Measurements from ENCODE around the gene THSD4. TPM values are rescaled to one million over a fixed set of nuclear protein-coding genes. Genes with fewer than 3 reads are reported as not detected.

Gene THSD4
- total RNA-seq, 1 donor from 2014 or later: 66.8 TPM

GRCh38 chr15:71781965-71782265 is 666.6 kb downstream of the THSD4 start:
- Histone ChIP-seq H3K4me1 (no peaks in the 10 kb centered on the region), H3K9me3 (no peaks in the 10 kb centered on the region), H3K27ac (no peak overlapping the region), H3K4me3 (no peak overlapping the region), H3K27me3 (no peaks in the 10 kb centered on the region), H3K36me3 (no peaks in the 10 kb centered on the region)
- intact Hi-C loops (cut with DNase I): no loop called here
- TF ChIP-seq POLR2AphosphoS5 (IDR thresholded peaks at IDR 0.05; ENCODE audit: insufficient read depth in 1 of 2, low read depth in 1 of 2): no peak
- TF ChIP-seq, protein P1, sequence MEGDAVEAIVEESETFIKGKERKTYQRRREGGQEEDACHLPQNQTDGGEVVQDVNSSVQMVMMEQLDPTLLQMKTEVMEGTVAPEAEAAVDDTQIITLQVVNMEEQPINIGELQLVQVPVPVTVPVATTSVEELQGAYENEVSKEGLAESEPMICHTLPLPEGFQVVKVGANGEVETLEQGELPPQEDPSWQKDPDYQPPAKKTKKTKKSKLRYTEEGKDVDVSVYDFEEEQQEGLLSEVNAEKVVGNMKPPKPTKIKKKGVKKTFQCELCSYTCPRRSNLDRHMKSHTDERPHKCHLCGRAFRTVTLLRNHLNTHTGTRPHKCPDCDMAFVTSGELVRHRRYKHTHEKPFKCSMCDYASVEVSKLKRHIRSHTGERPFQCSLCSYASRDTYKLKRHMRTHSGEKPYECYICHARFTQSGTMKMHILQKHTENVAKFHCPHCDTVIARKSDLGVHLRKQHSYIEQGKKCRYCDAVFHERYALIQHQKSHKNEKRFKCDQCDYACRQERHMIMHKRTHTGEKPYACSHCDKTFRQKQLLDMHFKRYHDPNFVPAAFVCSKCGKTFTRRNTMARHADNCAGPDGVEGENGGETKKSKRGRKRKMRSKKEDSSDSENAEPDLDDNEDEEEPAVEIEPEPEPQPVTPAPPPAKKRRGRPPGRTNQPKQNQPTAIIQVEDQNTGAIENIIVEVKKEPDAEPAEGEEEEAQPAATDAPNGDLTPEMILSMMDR (IDR thresholded peaks at IDR 0.05): no peak
- TF ChIP-seq POLR2A (IDR thresholded peaks at IDR 0.05): no peak
- DNase-seq (ENCODE audit: extremely low spot score in 2 of 2): no peak

GRCh38 chr15:71782422-71783165 is 667.3 kb downstream of the THSD4 start:
- TF ChIP-seq POLR2AphosphoS5 (IDR thresholded peaks at IDR 0.05; ENCODE audit: insufficient read depth in 1 of 2, low read depth in 1 of 2) (no peak), POLR2A (IDR thresholded peaks at IDR 0.05) (no peak)
- TF ChIP-seq, protein P1 (IDR thresholded peaks at IDR 0.05): no peak
- Histone ChIP-seq H3K36me3 (no peaks in the 10 kb centered on the region), H3K4me3 (no peak overlapping the region), H3K27ac (no peak overlapping the region), H3K4me1 (no peaks in the 10 kb centered on the region), H3K9me3 (no peaks in the 10 kb centered on the region), H3K27me3 (no peaks in the 10 kb centered on the region)
- intact Hi-C loops (cut with DNase I): no loop called here
- DNase-seq (ENCODE audit: extremely low spot score in 2 of 2): no peak

DNA sequence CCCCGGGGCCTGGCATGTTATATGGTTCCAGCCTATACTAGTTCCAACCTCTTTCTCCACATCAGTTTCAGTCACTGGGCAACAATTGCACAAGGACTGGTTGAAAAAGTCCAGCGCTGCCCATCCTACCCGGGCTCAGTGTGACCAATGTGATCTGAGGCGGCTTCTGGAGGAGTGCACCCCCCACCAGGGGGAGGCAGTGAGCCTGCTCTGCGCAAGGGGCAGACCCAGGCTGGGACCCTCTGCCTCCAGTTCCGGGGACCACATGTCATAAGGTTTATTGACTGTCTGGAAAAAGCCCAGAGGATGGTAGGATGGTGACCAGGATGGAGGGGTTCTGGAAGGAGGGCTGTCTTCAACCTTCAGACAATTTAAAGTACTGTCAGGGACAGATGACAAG is 669.4 kb downstream of the THSD4 start:
- intact Hi-C loops (cut with DNase I): no loop called here
- no peaks in the 10 kb centered on the region for H3K4me1 ChIP-seq
- H3K27ac ChIP-seq: no peak overlapping the region
- DNase-seq (ENCODE audit: extremely low spot score in 2 of 2): no peak
- H3K36me3 ChIP-seq: no peaks in the 10 kb centered on the region
- no peak for TF ChIP-seq POLR2AphosphoS5 (IDR thresholded peaks at IDR 0.05; ENCODE audit: insufficient read depth in 1 of 2, low read depth in 1 of 2)
- TF ChIP-seq, protein P1 (IDR thresholded peaks at IDR 0.05): no peak
- TF ChIP-seq POLR2A (IDR thresholded peaks at IDR 0.05): no peak
- H3K4me3 ChIP-seq: no peak overlapping the region
- H3K9me3 ChIP-seq: no peaks in the 10 kb centered on the region
- no peaks in the 10 kb centered on the region for H3K27me3 ChIP-seq

DNA sequence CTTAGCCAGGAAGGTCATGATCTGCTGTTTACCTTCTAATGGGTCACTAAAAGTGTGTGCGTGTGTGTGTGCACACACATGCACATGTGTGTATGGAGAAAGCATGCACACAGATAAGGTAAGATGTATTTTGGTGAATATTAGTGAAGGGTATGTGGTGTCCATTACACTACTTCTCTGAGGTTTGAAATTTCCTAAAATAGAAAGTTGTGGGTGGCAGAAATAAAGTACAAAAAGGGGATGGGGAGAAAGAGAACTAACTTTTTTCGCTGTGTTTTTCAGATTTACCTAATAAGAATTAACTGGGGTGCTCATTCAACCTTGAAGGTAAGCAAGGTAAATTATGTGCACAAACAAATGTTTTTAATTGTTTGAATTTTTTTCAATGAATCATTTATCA is 670.7 kb downstream of the THSD4 start:
- H3K4me3 ChIP-seq: no peak overlapping the region
- H3K36me3 ChIP-seq: no peaks in the 10 kb centered on the region
- H3K9me3 ChIP-seq: no peaks in the 10 kb centered on the region
- TF ChIP-seq POLR2A (IDR thresholded peaks at IDR 0.05): no peak
- TF ChIP-seq, protein P1 (IDR thresholded peaks at IDR 0.05): no peak
- no peak for TF ChIP-seq POLR2AphosphoS5 (IDR thresholded peaks at IDR 0.05; ENCODE audit: insufficient read depth in 1 of 2, low read depth in 1 of 2)
- H3K27ac ChIP-seq: no peak overlapping the region
- H3K4me1 ChIP-seq: no peaks in the 10 kb centered on the region
- no peak for DNase-seq (ENCODE audit: extremely low spot score in 2 of 2)
- no peaks in the 10 kb centered on the region for H3K27me3 ChIP-seq
- intact Hi-C loops (cut with DNase I): no loop called here

DNA sequence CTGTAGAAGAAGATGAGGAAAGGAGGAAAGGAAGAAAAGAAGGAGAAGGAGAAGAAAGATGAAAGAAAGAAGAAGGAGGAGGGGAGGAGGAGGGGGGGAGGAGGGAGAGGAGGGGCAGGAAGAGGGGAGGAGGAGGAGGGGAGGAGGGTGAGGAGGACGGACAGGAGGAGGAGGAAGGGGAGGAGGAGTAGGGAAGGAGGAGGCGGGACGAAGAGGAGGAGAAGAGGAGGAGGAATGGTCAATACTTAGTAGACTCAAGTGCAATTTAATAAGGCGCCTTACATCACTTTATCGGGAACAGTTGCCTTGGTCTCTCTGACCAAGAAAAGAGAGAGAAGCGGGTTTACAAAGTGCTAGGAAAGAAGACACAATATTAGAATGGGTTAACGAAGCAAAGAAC is 671.4 kb downstream of the THSD4 start:
- intact Hi-C loops (cut with DNase I): no loop called here
- H3K36me3 ChIP-seq: no peaks in the 10 kb centered on the region
- H3K27me3 ChIP-seq: no peaks in the 10 kb centered on the region
- no peaks in the 10 kb centered on the region for H3K9me3 ChIP-seq
- TF ChIP-seq, protein P1 (IDR thresholded peaks at IDR 0.05): no peak
- TF ChIP-seq POLR2A (IDR thresholded peaks at IDR 0.05) (no peak), POLR2AphosphoS5 (IDR thresholded peaks at IDR 0.05; ENCODE audit: insufficient read depth in 1 of 2, low read depth in 1 of 2) (no peak)
- H3K27ac ChIP-seq: no peak overlapping the region
- H3K4me1 ChIP-seq: no peaks in the 10 kb centered on the region
- H3K4me3 ChIP-seq: no peak overlapping the region
- no peak for DNase-seq (ENCODE audit: extremely low spot score in 2 of 2)
